K562 (cell line): ENCODE measurements around the gene NEDD8.

Experiments
- ATF3 ChIP-seq, 2 experiments: fragments of 450-650 bp in 1 of 2; sonication (generic) in 1 of 2; formaldehyde crosslinking in 1 of 2; IDR thresholded peaks in 1 of 2; conservative IDR thresholded peaks in 1 of 2; 2 replicates each; pipeline versions ENCODE4 v1.6.1 to v1.8.1; 2016 to 2023; ENCODE audit warnings: mild to moderate bottlenecking in 2 of 2, moderate library complexity in 2 of 2, inconsistent platforms in 1 of 2, missing genetic modification reagents in 1 of 2
- EP300 ChIP-seq: IDR thresholded peaks from 2 replicates; pipeline ENCODE4 v1.6.1; 2012; ENCODE audit warnings: low read length, improper control_type of control experiment
- MAX ChIP-seq: sonication (generic); formaldehyde crosslinking; IDR thresholded peaks from 2 replicates; pipeline ENCODE4 v1.9.0; 2022; ENCODE audit warnings: mild to moderate bottlenecking, missing genetic modification reagents
- RAD21 ChIP-seq, 2 experiments: fragments of 250-450 bp in 1 of 2; fragments of 450-650 bp in 1 of 2; sonication (Bioruptor Pico) in 1 of 2; formaldehyde crosslinking in 1 of 2; IDR thresholded peaks in 1 of 2; conservative IDR thresholded peaks in 1 of 2; 2 replicates each; pipeline versions ENCODE4 v1.4.0 to v1.8.0; 2020 to 2022; ENCODE audit warnings: mild to moderate bottlenecking in 2 of 2, moderate library complexity in 1 of 2
- RBM17 ChIP-seq: fragments of 200-400 bp; formaldehyde crosslinking; IDR thresholded peaks from 2 replicates; pipeline ENCODE4 v1.6.1; 2017; ENCODE audit warnings: low read depth, mild to moderate bottlenecking, low read length, borderline replicate concordance
- RNF2 ChIP-seq: sonication (generic); IDR thresholded peaks from 2 replicates; pipeline ENCODE4 v1.6.1; 2016
- SIN3A ChIP-seq, 2 experiments: fragments of 150-350 bp in 1 of 2; IDR thresholded peaks; 2 replicates each; pipeline ENCODE4 v1.6.1; 2011 to 2016; ENCODE audit warnings: borderline replicate concordance in 2 of 2, low read depth in 2 of 2, low read length in 2 of 2, mild to moderate bottlenecking in 2 of 2, moderate library complexity in 2 of 2; ENCODE audit not compliant: control insufficient read depth in 1 of 2
- SMARCA4 ChIP-seq: fragments of 450-650 bp; IDR thresholded peaks from 2 replicates; pipeline ENCODE4 v1.6.1; 2016
- ZNF384 ChIP-seq: IDR thresholded peaks from 2 replicates; pipeline ENCODE4 v1.6.1; 2012; ENCODE audit warnings: low read depth, low read length, improper control_type of control experiment
- TF ChIP-seq, protein P1 (sequence below), 3 experiments: IDR thresholded peaks in 2 of 3; conservative IDR thresholded peaks in 1 of 3; 2 replicates each; pipeline ENCODE4 v1.5.1; 2011 to 2012; ENCODE audit warnings: low read length in 3 of 3, mild to moderate bottlenecking in 3 of 3, control low read depth in 2 of 3, improper control_type of control experiment in 1 of 3, inconsistent platforms in 1 of 3, low read depth in 1 of 3, mixed read lengths in 1 of 3, moderate library complexity in 1 of 3; ENCODE audit not compliant: insufficient read depth in 2 of 3

- TF ChIP-seq, protein P1, sequence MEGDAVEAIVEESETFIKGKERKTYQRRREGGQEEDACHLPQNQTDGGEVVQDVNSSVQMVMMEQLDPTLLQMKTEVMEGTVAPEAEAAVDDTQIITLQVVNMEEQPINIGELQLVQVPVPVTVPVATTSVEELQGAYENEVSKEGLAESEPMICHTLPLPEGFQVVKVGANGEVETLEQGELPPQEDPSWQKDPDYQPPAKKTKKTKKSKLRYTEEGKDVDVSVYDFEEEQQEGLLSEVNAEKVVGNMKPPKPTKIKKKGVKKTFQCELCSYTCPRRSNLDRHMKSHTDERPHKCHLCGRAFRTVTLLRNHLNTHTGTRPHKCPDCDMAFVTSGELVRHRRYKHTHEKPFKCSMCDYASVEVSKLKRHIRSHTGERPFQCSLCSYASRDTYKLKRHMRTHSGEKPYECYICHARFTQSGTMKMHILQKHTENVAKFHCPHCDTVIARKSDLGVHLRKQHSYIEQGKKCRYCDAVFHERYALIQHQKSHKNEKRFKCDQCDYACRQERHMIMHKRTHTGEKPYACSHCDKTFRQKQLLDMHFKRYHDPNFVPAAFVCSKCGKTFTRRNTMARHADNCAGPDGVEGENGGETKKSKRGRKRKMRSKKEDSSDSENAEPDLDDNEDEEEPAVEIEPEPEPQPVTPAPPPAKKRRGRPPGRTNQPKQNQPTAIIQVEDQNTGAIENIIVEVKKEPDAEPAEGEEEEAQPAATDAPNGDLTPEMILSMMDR (IDR thresholded peaks at IDR 0.05 in 2 of 3, conservative IDR thresholded peaks at IDR 0.05 in 1 of 3; ENCODE audit: insufficient read depth in 2 of 3, low read depth in 1 of 3, low read length in 3 of 3): no peak
- TF ChIP-seq EP300 (no peak), SMARCA4 (no peak), ATF3 (IDR thresholded peaks at IDR 0.05) (no peak), ATF3 (CRISPR knock-in tag; conservative IDR thresholded peaks at IDR 0.05) (no peak), SIN3A (IDR thresholded peaks at IDR 0.05; ENCODE audit: borderline replicate concordance in 2 of 2, control insufficient read depth in 1 of 2, low read depth in 2 of 2, low read length in 2 of 2) (no peak), RNF2 (no peak), MAX (CRISPR knock-in tag) (no peak), RAD21 (CRISPR knock-in tag; conservative IDR thresholded peaks at IDR 0.05 in 1 of 2, IDR thresholded peaks at IDR 0.05 in 1 of 2) (no peak), RBM17 (no peak), ZNF384 (no peak)
Measured at GRCh38 chr14:24266344-24267244, 34.4 kb upstream of the NEDD8 start.
